NCI-H510A treated with DMSO at 0.1 percent for 48 hours (cell line): ENCODE results near the gene PRPSAP2.
"Not testable (repeated sequence)": the region's sequence is repeated elsewhere in the genome, so short reads cannot be mapped to it uniquely, and the experiment has no call there.

Experiments used
- DNase-seq: peaks from one replicate; lab custom pipeline; 2025; lab: John Stamatoyannopoulos, UW

The PRPSAP2 gene

GRCh38 chr17:18889658-18890057 is 31.7 kb downstream of the PRPSAP2 start:
- DNase-seq: no peak

GRCh38 chr17:18891541-18891940 is 33.6 kb downstream of the PRPSAP2 start:
- no peak for DNase-seq

- no peak for DNase-seq
These were observed 38.2 kb downstream of the PRPSAP2 start for GRCh38 chr17:18896146-18896545.

GRCh38 chr17:18896947-18897346 is 39.0 kb downstream of the PRPSAP2 start:
- no peak for DNase-seq

GRCh38 chr17:18904482-18904881 is 46.6 kb downstream of the PRPSAP2 start:
- DNase-seq: no peak

- DNase-seq: no peak
These were observed 47.3 kb downstream of the PRPSAP2 start for GRCh38 chr17:18905226-18905625.

- no peak for DNase-seq
These were observed 52.4 kb downstream of the PRPSAP2 start for GRCh38 chr17:18910326-18910725.

- no peak for DNase-seq
These were observed 53.0 kb downstream of the PRPSAP2 start for GRCh38 chr17:18910881-18911280.

GRCh38 chr17:18916816-18917500 is 59.0 kb downstream of the PRPSAP2 start:
- DNase-seq: no peak

- DNase-seq: no peak
These were observed 59.6 kb downstream of the PRPSAP2 start for GRCh38 chr17:18917506-18918032.

GRCh38 chr17:18919963-18920362 is 62.0 kb downstream of the PRPSAP2 start:
- no peak for DNase-seq

- no peak for DNase-seq
These were observed 63.0 kb downstream of the PRPSAP2 start for GRCh38 chr17:18920911-18921441.

- no peak for DNase-seq
These were observed 63.6 kb downstream of the PRPSAP2 start for GRCh38 chr17:18921485-18921884.

- no peak for DNase-seq
These were observed 64.1 kb downstream of the PRPSAP2 start for GRCh38 chr17:18921912-18922451.

GRCh38 chr17:18922596-18922995 is 64.7 kb downstream of the PRPSAP2 start:
- DNase-seq: not testable (repeated sequence)

GRCh38 chr17:18925187-18925586 is 67.3 kb downstream of the PRPSAP2 start:
- no peak for DNase-seq

GRCh38 chr17:18928628-18929125 is 70.7 kb downstream of the PRPSAP2 start:
- no peak for DNase-seq

GRCh38 chr17:18932360-18933055 is 74.6 kb downstream of the PRPSAP2 start:
- no peak for DNase-seq

GRCh38 chr17:18933102-18934058 is 75.4 kb downstream of the PRPSAP2 start:
- no peak for DNase-seq

GRCh38 chr17:18937981-18938691 is 80.2 kb downstream of the PRPSAP2 start:
- DNase-seq: peak; percentile 22

GRCh38 chr17:18938692-18939023 is 80.7 kb downstream of the PRPSAP2 start:
- DNase-seq: no peak
